Body of pancreas (tissue), 4 donors: Measurements from ENCODE around the gene ATP10A. TPM values are rescaled to one million over a fixed set of nuclear protein-coding genes. Genes with fewer than 3 reads are reported as not detected.

ENCODE experiments used
- ATAC-seq: fragments of 150-250 bp; one replicate; pipeline ENCODE4 v1.9.1; 2016
- DNase-seq, 4 donors: peaks; one replicate each; pipeline ENCODE4 v3.0.0-alpha.2; 2019
- H3K27ac ChIP-seq, 4 donors: fragments of 200-600 bp; sonication (generic); 1 replicate in 3 of 4; 2 replicates in 1 of 4; pipeline versions ENCODE4 v1.5.1 to v1.6.1; 2016 to 2019; ENCODE audit warnings: mild to moderate bottlenecking in 1 of 4, mixed read lengths in 1 of 4, moderate library complexity in 1 of 4
- H3K27me3 ChIP-seq, 2 donors: fragments of 200-600 bp; sonication (generic); one replicate each; pipeline ENCODE4 v1.6.0; 2016; ENCODE audit warnings: mild to moderate bottlenecking in 1 of 2
- H3K36me3 ChIP-seq, 2 donors: fragments of 200-600 bp; sonication (generic); replicated peaks in 1 of 2; 2 replicates each; pipeline ENCODE4 v1.5.1; 2016; ENCODE audit warnings: low read depth in 2 of 2; ENCODE audit not compliant: insufficient read depth in 1 of 2
- H3K4me1 ChIP-seq: fragments of 200-600 bp; sonication (generic); one replicate; pipeline ENCODE4 v1.6.0; 2016
- H3K4me3 ChIP-seq, 2 donors: fragments of 200-600 bp; sonication (generic); 1 replicate in 1 of 2; 2 replicates in 1 of 2; pipeline ENCODE4 v1.5.1; 2016 to 2019
- H3K9me3 ChIP-seq, 3 donors: fragments of 200-600 bp; sonication (generic); 1 replicate in 2 of 3; 2 replicates in 1 of 3; pipeline ENCODE4 v1.5.1; 2016
- POLR2A ChIP-seq, 3 donors: fragments of 450-650 bp; IDR thresholded peaks; one replicate each; pipeline ENCODE4 v1.6.1; 2016; ENCODE audit warnings: antibody characterized with exemption in 3 of 3, mild to moderate bottlenecking in 2 of 3
- WGBS, 2 donors: methylation state at CpG; one replicate each; pipeline ENCODE4 v1.1.5; 2017; 5-methylcytosine and 5-hydroxymethylcytosine counted together
- intact Hi-C: fragments of 100-400 bp; cut with DNase I; formaldehyde crosslinking; loops from one replicate; pipeline ENCODE4 v1.15.1; 2023
- total RNA-seq, 2 donors: library from RNA; depleted of rRNA; stranded (reverse); fragments of >200 nt; gene quantifications; one replicate each; pipeline ENCODE4 v1.1.0, GENCODE V29; 2016
- TF ChIP-seq, protein P1 (sequence below), 7 experiments: fragments of 450-650 bp in 4 of 7; fragments of 200-600 bp in 3 of 7; sonication (generic) in 3 of 7; IDR thresholded peaks; one replicate each; pipeline ENCODE4 v1.5.1; 2016 to 2019; ENCODE audit warnings: antibody characterized with exemption in 7 of 7

The ATP10A gene
- total RNA-seq, 2 donors from 2014 or later, result 1.3 to 2.0 TPM

- Histone ChIP-seq H3K9me3 (no peaks in the 10 kb centered on the region), H3K36me3 (no peaks in the 10 kb centered on the region), H3K27ac (no peak overlapping the region), H3K4me1 (no peaks in the 10 kb centered on the region), H3K4me3 (no peak overlapping the region), H3K27me3 (no peaks in the 10 kb centered on the region)
- ATAC-seq (peak; percentile 59), DNase-seq (peak in 3 of 4 donors; percentile 14 to 43 (median 29))
- 56 to 63% methylated on average over 7 of the region's 7 CpGs for WGBS, 2 donors
- TF ChIP-seq, protein P1, sequence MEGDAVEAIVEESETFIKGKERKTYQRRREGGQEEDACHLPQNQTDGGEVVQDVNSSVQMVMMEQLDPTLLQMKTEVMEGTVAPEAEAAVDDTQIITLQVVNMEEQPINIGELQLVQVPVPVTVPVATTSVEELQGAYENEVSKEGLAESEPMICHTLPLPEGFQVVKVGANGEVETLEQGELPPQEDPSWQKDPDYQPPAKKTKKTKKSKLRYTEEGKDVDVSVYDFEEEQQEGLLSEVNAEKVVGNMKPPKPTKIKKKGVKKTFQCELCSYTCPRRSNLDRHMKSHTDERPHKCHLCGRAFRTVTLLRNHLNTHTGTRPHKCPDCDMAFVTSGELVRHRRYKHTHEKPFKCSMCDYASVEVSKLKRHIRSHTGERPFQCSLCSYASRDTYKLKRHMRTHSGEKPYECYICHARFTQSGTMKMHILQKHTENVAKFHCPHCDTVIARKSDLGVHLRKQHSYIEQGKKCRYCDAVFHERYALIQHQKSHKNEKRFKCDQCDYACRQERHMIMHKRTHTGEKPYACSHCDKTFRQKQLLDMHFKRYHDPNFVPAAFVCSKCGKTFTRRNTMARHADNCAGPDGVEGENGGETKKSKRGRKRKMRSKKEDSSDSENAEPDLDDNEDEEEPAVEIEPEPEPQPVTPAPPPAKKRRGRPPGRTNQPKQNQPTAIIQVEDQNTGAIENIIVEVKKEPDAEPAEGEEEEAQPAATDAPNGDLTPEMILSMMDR (IDR thresholded peaks at IDR 0.05), result no peak
- TF ChIP-seq POLR2A (IDR thresholded peaks at IDR 0.05), result no peak
- intact Hi-C loops, result no loop called here
Measured at GRCh38 chr15:25790000-25790660, 73.0 kb downstream of the ATP10A start.

- no peak overlapping the region for H3K4me3 ChIP-seq
- no peaks in the 10 kb centered on the region for H3K9me3 ChIP-seq
- intact Hi-C loops, result no loop called here
- 65 to 70% methylated on average over 5 of the region's 5 CpGs for WGBS, 2 donors
- H3K4me1 ChIP-seq, result no peaks in the 10 kb centered on the region
- H3K36me3 ChIP-seq, result no peaks in the 10 kb centered on the region
- TF ChIP-seq, protein P1 (IDR thresholded peaks at IDR 0.05), result no peak
- no peak for TF ChIP-seq POLR2A (IDR thresholded peaks at IDR 0.05)
- DNase-seq (no peak), ATAC-seq (no peak)
- H3K27me3 ChIP-seq, result no peaks in the 10 kb centered on the region
- peak overlapping the region in 1 of 4 donors; percentile 8 for H3K27ac ChIP-seq
Measured at GRCh38 chr15:25789616-25789999, 73.5 kb downstream of the ATP10A start.

GRCh38 chr15:25789211-25789610 lies 73.9 kb downstream of the ATP10A start:
- DNase-seq, result peak in 1 of 4 donors; percentile 28
- Histone ChIP-seq H3K4me3 (no peak overlapping the region), H3K27me3 (no peaks in the 10 kb centered on the region), H3K27ac (no peak overlapping the region), H3K4me1 (no peaks in the 10 kb centered on the region), H3K9me3 (no peaks in the 10 kb centered on the region), H3K36me3 (no peaks in the 10 kb centered on the region)
- no peak for TF ChIP-seq POLR2A (IDR thresholded peaks at IDR 0.05)
- TF ChIP-seq, protein P1 (IDR thresholded peaks at IDR 0.05), result no peak
- 56 to 65% methylated on average over 2 of the region's 2 CpGs for WGBS, 2 donors
- intact Hi-C loops, result no loop called here
- peak; percentile 19 for ATAC-seq

GRCh38 chr15:25787855-25788520 lies 75.1 kb downstream of the ATP10A start:
- 32 to 45% methylated on average over 12 to 13 of the region's 13 CpGs for WGBS, 2 donors
- Histone ChIP-seq H3K9me3 (no peaks in the 10 kb centered on the region), H3K36me3 (no peaks in the 10 kb centered on the region), H3K27me3 (no peaks in the 10 kb centered on the region), H3K27ac (no peak overlapping the region), H3K4me3 (no peak overlapping the region), H3K4me1 (no peaks in the 10 kb centered on the region)
- intact Hi-C loops, result no loop called here
- peak in 2 of 4 donors; percentile 16 to 31 for DNase-seq
- TF ChIP-seq POLR2A (IDR thresholded peaks at IDR 0.05), result no peak
- TF ChIP-seq, protein P1 (IDR thresholded peaks at IDR 0.05), result no peak
- peak; percentile 32 for ATAC-seq
